ENCODE data around the gene CIAO3. TPM values are rescaled to one million over a fixed set of nuclear protein-coding genes. Genes with fewer than 3 reads are reported as not detected.
A peak's percentile ranks its signal among the peaks of the same experiment; 100 is the strongest.

The CIAO3 gene
- total RNA-seq, 1 donor from 2014 or later = 43.1 TPM

- Mint-ChIP-seq H3K27ac (no peak overlapping the region), H3K27me3 (no peaks in the 10 kb centered on the region), H3K4me1 (peaks cover 4% of the 10 kb centered on the region), H3K4me3 (peak overlapping the region; percentile 58), H3K9me3 (no peaks in the 10 kb centered on the region), H3K36me3 (ENCODE audit: low read depth) (peaks cover 8% of the 10 kb centered on the region)
- POLR2A ChIA-PET = interaction anchor here (0.5 to 3.2 kb wide), 8 partner anchors 10 to 61 kb away, joined by 3 to 11 read pairs (median 4); partner anchors contain the start of genes CHTF18, CIAO3, METRN and RPUSD1
- CTCF ChIA-PET = interaction anchor here (1.0 to 2.0 kb wide), 2 partner anchors 13 to 15 kb away, joined by 3 to 4 read pairs; partner anchors contain the start of gene METRN
- intact Hi-C loops (cut with micrococcal nuclease) = no loop called here
- ATAC-seq (ENCODE audit: low read depth) (no peak), DNase-seq (peak; percentile 61)
- TF ChIP-seq CTCF (IDR thresholded peaks at IDR 0.05) = no peak
These were observed 13.4 kb downstream of the CIAO3 start for GRCh38 chr16:727291-727977.

- peak; percentile 42 for DNase-seq
- Mint-ChIP-seq H3K36me3 (ENCODE audit: low read depth) (peaks cover 3% of the 10 kb centered on the region), H3K27ac (peak within 1 kb of the TSS; percentile 24), H3K4me1 (peaks cover 4% of the 10 kb centered on the region), H3K9me3 (no peaks in the 10 kb centered on the region), H3K4me3 (peak within 1 kb of the TSS; percentile 79), H3K27me3 (no peaks in the 10 kb centered on the region)
- ATAC-seq (ENCODE audit: low read depth) = peak; percentile 56
- TF ChIP-seq CTCF (IDR thresholded peaks at IDR 0.05) = no peak
- CTCF ChIA-PET = interaction anchor here (2.0 kb wide), 1 partner anchor 14 kb away, joined by 4 read pairs; no protein-coding TSS in a partner anchor
- intact Hi-C loops (cut with micrococcal nuclease) = no loop called here
- POLR2A ChIA-PET = interaction anchor here (1.4 to 3.2 kb wide), 4 partner anchors 9 to 37 kb away, joined by 5 to 11 read pairs (median 8); partner anchors contain the start of genes CIAO3 and WDR24
These were observed 14.1 kb downstream of the CIAO3 start, which contains the start of the genes CCDC78 and HAGHL for GRCh38 chr16:726438-727290. Gene CCDC78 (minus strand): TSS chr16:726443. CDS start chr16:726367, 76 bp downstream. Gene HAGHL (plus strand): TSS chr16:727106. CDS start chr16:727510, 404 bp downstream.

- intact Hi-C loops (cut with micrococcal nuclease) = no loop called here
- CTCF ChIA-PET = interaction anchor here (2.0 kb wide), 1 partner anchor 14 kb away, joined by 4 read pairs; no protein-coding TSS in a partner anchor
- no peaks in the 10 kb centered on the region for H3K9me3 Mint-ChIP-seq
- ATAC-seq (ENCODE audit: low read depth) (no peak), DNase-seq (no peak)
- H3K4me3 Mint-ChIP-seq = peak overlapping the region; percentile 79
- H3K36me3 Mint-ChIP-seq (ENCODE audit: low read depth) = peaks cover 3% of the 10 kb centered on the region
- no peaks in the 10 kb centered on the region for H3K27me3 Mint-ChIP-seq
- H3K27ac Mint-ChIP-seq = peak overlapping the region; percentile 24
- POLR2A ChIA-PET = interaction anchor here (1.4 to 3.2 kb wide), 3 partner anchors 10 to 36 kb away, joined by 5 to 11 read pairs (median 7); partner anchors contain the start of genes CIAO3 and WDR24
- H3K4me1 Mint-ChIP-seq = peaks cover 4% of the 10 kb centered on the region
- no peak for TF ChIP-seq CTCF (IDR thresholded peaks at IDR 0.05)
These were observed 14.7 kb downstream of the CIAO3 start for GRCh38 chr16:726188-726437.

GRCh38 chr16:725463-726187 lies 15.2 kb downstream of the CIAO3 start:
- H3K27ac Mint-ChIP-seq = no peak overlapping the region
- ChIA-PET CTCF (interaction anchor here (2.0 kb wide), 1 partner anchor 13 kb away, joined by 4 read pairs; no protein-coding TSS in a partner anchor), POLR2A (interaction anchor here (1.1 to 3.2 kb wide), 5 partner anchors 10 to 35 kb away, joined by 3 to 11 read pairs (median 5); partner anchors contain the start of genes CIAO3, METRN and WDR24)
- H3K36me3 Mint-ChIP-seq (ENCODE audit: low read depth) = peaks cover 3% of the 10 kb centered on the region
- H3K4me1 Mint-ChIP-seq = peaks cover 4% of the 10 kb centered on the region
- DNase-seq = no peak
- intact Hi-C loops (cut with micrococcal nuclease) = no loop called here
- ATAC-seq (ENCODE audit: low read depth) = no peak
- no peaks in the 10 kb centered on the region for H3K9me3 Mint-ChIP-seq
- H3K27me3 Mint-ChIP-seq = no peaks in the 10 kb centered on the region
- no peak for TF ChIP-seq CTCF (IDR thresholded peaks at IDR 0.05)
- H3K4me3 Mint-ChIP-seq = peak overlapping the region; percentile 7

All from activated B cell treated with CpG ODN at 0.5 μM for 24 hours (primary cell).